Measurements from ENCODE around the gene URB1. TPM values are rescaled to one million over a fixed set of nuclear protein-coding genes. Genes with fewer than 3 reads are reported as not detected.

The URB1 gene
- total RNA-seq, 1 experiment from 2014 or later = 17.1 TPM

DNA sequence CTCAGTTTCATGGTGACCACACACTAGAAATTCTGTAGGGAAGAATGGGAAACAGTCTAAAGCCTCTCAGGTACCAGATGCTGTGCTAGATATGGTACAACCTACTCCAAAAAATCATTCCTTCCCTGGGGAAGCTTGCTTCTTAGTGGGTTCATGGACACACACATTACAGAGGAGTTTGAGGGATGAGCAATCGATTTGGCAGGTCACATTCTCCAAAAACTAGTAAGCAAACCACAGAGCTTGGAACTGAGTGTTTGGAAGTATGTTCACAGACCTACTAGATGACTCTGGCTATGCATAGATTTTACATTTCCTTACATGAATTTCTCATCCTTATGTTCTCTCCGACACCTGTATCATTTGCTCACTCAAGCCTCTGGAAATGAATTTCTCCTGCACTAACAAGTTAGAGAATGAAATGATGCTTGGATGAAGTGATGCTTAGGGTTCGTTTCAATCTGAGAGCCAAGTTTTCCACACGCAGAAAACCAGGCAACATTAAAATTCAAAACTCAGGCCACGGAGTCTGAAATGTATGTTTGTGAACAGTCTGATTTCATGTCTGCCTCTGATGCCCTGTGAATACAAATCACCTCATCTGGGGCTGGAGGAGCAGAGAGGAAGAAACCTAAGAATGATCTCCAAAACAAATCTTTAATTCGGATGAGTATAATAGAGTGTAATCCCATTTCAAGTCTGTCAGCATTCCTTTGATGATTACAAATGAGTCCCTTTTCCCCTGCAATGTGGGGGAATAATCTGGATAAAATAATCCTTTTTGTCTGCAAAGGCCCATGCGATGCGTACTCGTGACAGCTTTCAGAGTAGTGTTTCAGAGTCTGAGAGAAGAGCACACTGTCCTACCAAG is 30.7 kb upstream of the URB1 start:
- intact Hi-C loops (cut with micrococcal nuclease; ENCODE audit: unreplicated experiment) = no loop called here
- no TSS peak for BruUV-seq (replicated peaks)
- no peak overlapping the region for H3K4me3 ChIP-seq (ENCODE audit: low read depth, low read length)
- POLR2A ChIA-PET = no interaction called here
- no peaks in the 10 kb centered on the region for H3K27me3 ChIP-seq (replicated peaks; ENCODE audit: control insufficient read depth, insufficient read depth, low read length)
- Mint-ChIP-seq H3K4me1 (ENCODE audit: low read depth, unreplicated experiment) (no peaks in the 10 kb centered on the region), H3K4me3 (ENCODE audit: unreplicated experiment) (no peak overlapping the region), H3K27me3 (ENCODE audit: insufficient read depth, unreplicated experiment) (peaks cover 4% of the 10 kb centered on the region), H3K9me3 (ENCODE audit: unreplicated experiment) (peaks cover 11% of the 10 kb centered on the region), H3K36me3 (ENCODE audit: insufficient read depth, unreplicated experiment) (no peaks in the 10 kb centered on the region), H3K27ac (ENCODE audit: unreplicated experiment) (no peak overlapping the region)
- no peak for DNase-seq
- TF ChIP-seq, protein P1, sequence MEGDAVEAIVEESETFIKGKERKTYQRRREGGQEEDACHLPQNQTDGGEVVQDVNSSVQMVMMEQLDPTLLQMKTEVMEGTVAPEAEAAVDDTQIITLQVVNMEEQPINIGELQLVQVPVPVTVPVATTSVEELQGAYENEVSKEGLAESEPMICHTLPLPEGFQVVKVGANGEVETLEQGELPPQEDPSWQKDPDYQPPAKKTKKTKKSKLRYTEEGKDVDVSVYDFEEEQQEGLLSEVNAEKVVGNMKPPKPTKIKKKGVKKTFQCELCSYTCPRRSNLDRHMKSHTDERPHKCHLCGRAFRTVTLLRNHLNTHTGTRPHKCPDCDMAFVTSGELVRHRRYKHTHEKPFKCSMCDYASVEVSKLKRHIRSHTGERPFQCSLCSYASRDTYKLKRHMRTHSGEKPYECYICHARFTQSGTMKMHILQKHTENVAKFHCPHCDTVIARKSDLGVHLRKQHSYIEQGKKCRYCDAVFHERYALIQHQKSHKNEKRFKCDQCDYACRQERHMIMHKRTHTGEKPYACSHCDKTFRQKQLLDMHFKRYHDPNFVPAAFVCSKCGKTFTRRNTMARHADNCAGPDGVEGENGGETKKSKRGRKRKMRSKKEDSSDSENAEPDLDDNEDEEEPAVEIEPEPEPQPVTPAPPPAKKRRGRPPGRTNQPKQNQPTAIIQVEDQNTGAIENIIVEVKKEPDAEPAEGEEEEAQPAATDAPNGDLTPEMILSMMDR (IDR thresholded peaks at IDR 0.05; ENCODE audit: insufficient read depth in 1 of 2, low read depth in 1 of 2, low read length in 1 of 2, severe bottlenecking in 1 of 2, unreplicated experiment in 1 of 2) = no peak
- CTCF ChIA-PET = no interaction called here
- no peaks in the 10 kb centered on the region for H3K9me3 ChIP-seq
- H3K36me3 ChIP-seq (ENCODE audit: control insufficient read depth, insufficient read depth, low read length) = no peaks in the 10 kb centered on the region
- H3K4me1 ChIP-seq = no peaks in the 10 kb centered on the region

DNA sequence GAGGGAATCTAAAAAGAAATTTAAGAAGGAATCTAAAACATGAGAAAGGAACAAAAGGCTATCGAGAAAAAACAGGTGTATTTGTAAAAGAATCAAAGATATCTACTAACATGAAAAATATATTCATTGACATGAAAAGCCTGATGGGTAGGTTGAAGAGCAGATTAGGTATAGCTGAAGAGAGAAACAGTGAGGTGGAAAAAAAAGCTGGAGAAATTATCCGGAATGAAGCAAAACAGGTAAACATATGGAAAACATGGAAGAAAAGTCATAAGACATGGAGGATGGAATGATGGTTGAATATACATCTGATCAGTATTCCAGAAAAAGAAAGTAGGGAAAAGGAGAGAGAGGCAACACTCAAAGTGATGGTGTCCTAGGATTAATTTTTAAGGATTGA is 29.3 kb upstream of the URB1 start:
- BruUV-seq (replicated peaks) = no TSS peak
- no peaks in the 10 kb centered on the region for H3K4me1 Mint-ChIP-seq (ENCODE audit: low read depth, unreplicated experiment)
- no peaks in the 10 kb centered on the region for H3K27me3 ChIP-seq (replicated peaks; ENCODE audit: control insufficient read depth, insufficient read depth, low read length)
- no peak for DNase-seq
- CTCF ChIA-PET = no interaction called here
- H3K4me3 ChIP-seq (ENCODE audit: low read depth, low read length) = no peak overlapping the region
- no peak overlapping the region for H3K27ac Mint-ChIP-seq (ENCODE audit: unreplicated experiment)
- peaks cover 11% of the 10 kb centered on the region for H3K9me3 Mint-ChIP-seq (ENCODE audit: unreplicated experiment)
- H3K4me1 ChIP-seq = no peaks in the 10 kb centered on the region
- H3K36me3 ChIP-seq (ENCODE audit: control insufficient read depth, insufficient read depth, low read length) = no peaks in the 10 kb centered on the region
- no peaks in the 10 kb centered on the region for H3K9me3 ChIP-seq
- H3K36me3 Mint-ChIP-seq (ENCODE audit: insufficient read depth, unreplicated experiment) = no peaks in the 10 kb centered on the region
- POLR2A ChIA-PET = no interaction called here
- peaks cover 4% of the 10 kb centered on the region for H3K27me3 Mint-ChIP-seq (ENCODE audit: insufficient read depth, unreplicated experiment)
- intact Hi-C loops (cut with micrococcal nuclease; ENCODE audit: unreplicated experiment) = no loop called here
- TF ChIP-seq, protein P1 (IDR thresholded peaks at IDR 0.05; ENCODE audit: insufficient read depth in 1 of 2, low read depth in 1 of 2, low read length in 1 of 2, severe bottlenecking in 1 of 2, unreplicated experiment in 1 of 2) = no peak
- no peak overlapping the region for H3K4me3 Mint-ChIP-seq (ENCODE audit: unreplicated experiment)

DNA sequence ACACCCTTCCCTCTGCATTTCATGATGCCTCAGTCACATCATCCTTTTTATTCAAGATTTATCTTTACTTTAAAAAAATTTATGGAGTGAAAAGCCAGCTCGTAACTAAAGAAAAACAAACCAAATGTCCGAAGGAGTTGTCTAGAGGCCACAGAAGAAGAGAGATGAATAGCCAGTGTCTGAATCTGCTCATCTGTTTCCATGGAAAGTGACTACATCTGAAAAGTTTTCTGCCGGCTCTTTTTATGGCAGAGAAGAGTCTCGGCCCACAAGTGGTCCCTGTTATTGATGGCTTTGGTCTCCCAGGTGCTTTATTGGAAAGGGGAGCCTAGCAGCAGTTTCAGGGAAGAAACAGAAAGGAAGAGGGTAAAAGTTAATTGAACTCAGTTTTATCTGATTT is 25.3 kb upstream of the URB1 start:
- H3K36me3 Mint-ChIP-seq (ENCODE audit: insufficient read depth, unreplicated experiment) = no peaks in the 10 kb centered on the region
- CTCF ChIA-PET = no interaction called here
- peaks cover 11% of the 10 kb centered on the region for H3K9me3 Mint-ChIP-seq (ENCODE audit: unreplicated experiment)
- TF ChIP-seq, protein P1 (IDR thresholded peaks at IDR 0.05; ENCODE audit: insufficient read depth in 1 of 2, low read depth in 1 of 2, low read length in 1 of 2, severe bottlenecking in 1 of 2, unreplicated experiment in 1 of 2) = no peak
- Histone ChIP-seq H3K4me1 (no peaks in the 10 kb centered on the region), H3K36me3 (ENCODE audit: control insufficient read depth, insufficient read depth, low read length) (no peaks in the 10 kb centered on the region), H3K9me3 (no peaks in the 10 kb centered on the region), H3K4me3 (ENCODE audit: low read depth, low read length) (no peak overlapping the region), H3K27me3 (replicated peaks; ENCODE audit: control insufficient read depth, insufficient read depth, low read length) (peaks cover 3% of the 10 kb centered on the region; the same call in 1 of the 2 replicates)
- intact Hi-C loops (cut with micrococcal nuclease; ENCODE audit: unreplicated experiment) = no loop called here
- no peak overlapping the region for H3K27ac Mint-ChIP-seq (ENCODE audit: unreplicated experiment)
- peaks cover 17% of the 10 kb centered on the region for H3K27me3 Mint-ChIP-seq (ENCODE audit: insufficient read depth, unreplicated experiment)
- BruUV-seq (replicated peaks) = no TSS peak
- DNase-seq = no peak
- peaks cover 3% of the 10 kb centered on the region for H3K4me1 Mint-ChIP-seq (ENCODE audit: low read depth, unreplicated experiment)
- POLR2A ChIA-PET = no interaction called here
- H3K4me3 Mint-ChIP-seq (ENCODE audit: unreplicated experiment) = no peak overlapping the region
